LNCaP clone FGC (cell line): ENCODE data around the gene CADM2.
"Not testable (repeated sequence)": the region's sequence is repeated elsewhere in the genome, so short reads cannot be mapped to it uniquely, and the experiment has no call there.

Experiments used
- DNase-seq: peaks from one replicate; pipeline ENCODE4 v3.0.0-alpha.2; 2011; ENCODE audit warnings: low read depth
- H3K4me3 ChIP-seq: 2 replicates; pipeline ENCODE4 v1.5.1; 2011; ENCODE audit warnings: mild to moderate bottlenecking, low read depth, low read length, control low read depth
- CTCF ChIP-seq: IDR thresholded peaks from 2 replicates; pipeline ENCODE4 v1.5.1; 2012; ENCODE audit warnings: mild to moderate bottlenecking; ENCODE audit not compliant: control insufficient read depth, insufficient read depth; ENCODE audit errors: extremely low read depth

The CADM2 gene

GRCh38 chr3:85502148-85502875 lies 543.5 kb downstream of the CADM2 start:
- no peak for TF ChIP-seq CTCF
- no peak overlapping the region for H3K4me3 ChIP-seq
- DNase-seq = no peak

- not testable (repeated sequence) for H3K4me3 ChIP-seq, DNase-seq
Measured at GRCh38 chr3:85504129-85504784, 545.5 kb downstream of the CADM2 start.

GRCh38 chr3:85504785-85505511 lies 546.2 kb downstream of the CADM2 start:
- not testable (repeated sequence) for DNase-seq, H3K4me3 ChIP-seq

- not testable (repeated sequence) for H3K4me3 ChIP-seq
Measured at GRCh38 chr3:85507052-85507451, 548.3 kb downstream of the CADM2 start.

GRCh38 chr3:85508659-85509058 lies 549.9 kb downstream of the CADM2 start:
- no peak overlapping the region for H3K4me3 ChIP-seq
- DNase-seq = no peak
- TF ChIP-seq CTCF = no peak

More at GRCh38 chr3:85507052-85507451, 548.3 kb downstream of the CADM2 start:
- not testable (repeated sequence) for DNase-seq

GRCh38 chr3:85516146-85516545 lies 557.4 kb downstream of the CADM2 start:
- TF ChIP-seq CTCF = no peak
- H3K4me3 ChIP-seq = no peak overlapping the region
- DNase-seq = no peak

GRCh38 chr3:85524104-85524503 lies 565.3 kb downstream of the CADM2 start:
- TF ChIP-seq CTCF = no peak
- no peak for DNase-seq
- H3K4me3 ChIP-seq = no peak overlapping the region

- TF ChIP-seq CTCF = no peak
- no peak for DNase-seq
- H3K4me3 ChIP-seq = no peak overlapping the region
Measured at GRCh38 chr3:85525264-85525663, 566.5 kb downstream of the CADM2 start.
